Measurements from ENCODE around the gene DMBT1. TPM values are rescaled to one million over a fixed set of nuclear protein-coding genes. Genes with fewer than 3 reads are reported as not detected.

DMBT1 gene
- total RNA-seq, 2 experiments from 2014 or later: not detected

DNA sequence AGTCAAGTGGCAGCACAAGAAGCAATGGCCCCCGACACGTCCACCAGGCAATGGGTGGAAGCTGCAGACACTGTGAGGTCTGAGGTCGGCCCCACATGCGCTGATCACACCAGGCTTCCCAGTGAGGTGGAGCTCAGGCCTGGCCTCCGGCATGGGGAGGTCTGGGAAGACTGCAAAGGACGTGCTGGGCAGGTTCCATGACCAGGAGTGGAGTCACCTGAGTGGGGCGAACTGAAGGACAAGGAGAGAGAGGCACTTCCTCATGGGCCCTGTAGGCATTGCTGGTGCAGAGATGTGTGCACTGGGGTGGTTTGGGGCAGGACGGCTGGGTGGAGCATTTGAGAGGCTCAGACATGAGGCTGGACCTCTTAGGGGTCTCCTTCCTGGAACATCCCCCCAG, 103.9 kb downstream of the DMBT1 start:
- Histone ChIP-seq H3K4me3 (ENCODE audit: low read length) (no peak overlapping the region), H3K36me3 (ENCODE audit: insufficient read depth, low read length) (no peaks in the 10 kb centered on the region), H3K4me1 (ENCODE audit: insufficient read depth, low read length) (no peaks in the 10 kb centered on the region), H3K9me3 (ENCODE audit: control insufficient read depth in 1 of 2, insufficient read depth in 1 of 2, low read length in 2 of 2) (no peaks in the 10 kb centered on the region), H3K27me3 (ENCODE audit: control insufficient read depth in 1 of 2, insufficient read depth in 2 of 2, low read length in 2 of 2) (peaks cover 0 to 8% of the 10 kb centered on the region in 2 experiments), H3K27ac (ENCODE audit: low read depth in 1 of 2, low read length in 2 of 2) (no peak overlapping the region)
- POLR2A ChIA-PET: no interaction called here
- Mint-ChIP-seq H3K4me3 (no peak overlapping the region), H3K27me3 (peaks cover 44% of the 10 kb centered on the region), H3K36me3 (ENCODE audit: low read depth) (no peaks in the 10 kb centered on the region), H3K4me1 (ENCODE audit: low read depth) (no peaks in the 10 kb centered on the region), H3K9me3 (no peaks in the 10 kb centered on the region), H3K27ac (no peak overlapping the region)
- DNase-seq (no peak), ATAC-seq (ENCODE audit: poor library complexity) (no peak)
- intact Hi-C loops (cut with DNase I, micrococcal nuclease): no loop called here
- TF ChIP-seq CTCF (IDR thresholded peaks at IDR 0.05): no peak
- CTCF ChIA-PET: no interaction called here

GRCh38 chr10:122665329-122665860, 104.8 kb downstream of the DMBT1 start:
- intact Hi-C loops (cut with DNase I, micrococcal nuclease): no loop called here
- no peak overlapping the region for H3K4me3 Mint-ChIP-seq
- Histone ChIP-seq H3K36me3 (ENCODE audit: insufficient read depth, low read length) (no peaks in the 10 kb centered on the region), H3K4me3 (ENCODE audit: low read length) (no peak overlapping the region), H3K27ac (ENCODE audit: low read depth in 1 of 2, low read length in 2 of 2) (no peak overlapping the region), H3K4me1 (ENCODE audit: insufficient read depth, low read length) (no peaks in the 10 kb centered on the region), H3K9me3 (ENCODE audit: control insufficient read depth in 1 of 2, insufficient read depth in 1 of 2, low read length in 2 of 2) (no peaks in the 10 kb centered on the region), H3K27me3 (ENCODE audit: control insufficient read depth in 1 of 2, insufficient read depth in 2 of 2, low read length in 2 of 2) (peaks cover 0 to 8% of the 10 kb centered on the region in 2 experiments)
- no peaks in the 10 kb centered on the region for H3K9me3 Mint-ChIP-seq
- TF ChIP-seq CTCF (IDR thresholded peaks at IDR 0.05): no peak
- no peak overlapping the region for H3K27ac Mint-ChIP-seq
- CTCF ChIA-PET: no interaction called here
- POLR2A ChIA-PET: no interaction called here
- no peak for DNase-seq
- no peak for ATAC-seq (ENCODE audit: poor library complexity)
- no peaks in the 10 kb centered on the region for H3K36me3 Mint-ChIP-seq (ENCODE audit: low read depth)
- H3K27me3 Mint-ChIP-seq: peaks cover 50% of the 10 kb centered on the region
- no peaks in the 10 kb centered on the region for H3K4me1 Mint-ChIP-seq (ENCODE audit: low read depth)

DNA sequence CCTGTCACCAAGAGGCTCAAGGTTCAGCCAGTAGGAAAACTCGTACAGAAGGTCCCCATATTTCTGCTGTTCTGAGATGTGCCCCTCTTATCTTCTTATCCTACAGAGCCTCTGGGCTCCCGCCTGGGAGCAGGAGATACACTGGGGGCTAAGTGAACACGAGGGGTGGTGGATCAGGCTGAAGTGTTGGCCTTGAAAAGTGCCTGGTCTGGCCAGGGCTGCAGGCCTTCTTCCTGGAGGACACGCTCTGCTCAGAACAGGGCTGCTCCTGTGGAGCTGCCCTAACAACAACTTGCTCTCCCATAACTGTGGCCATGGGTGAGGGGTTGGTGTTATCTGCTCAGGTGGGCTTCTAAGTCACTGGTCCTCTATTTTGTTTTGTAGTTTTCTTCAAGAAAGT, 105.4 kb downstream of the DMBT1 start:
- Histone ChIP-seq H3K27me3 (ENCODE audit: control insufficient read depth in 1 of 2, insufficient read depth in 2 of 2, low read length in 2 of 2) (peaks cover 0 to 8% of the 10 kb centered on the region in 2 experiments), H3K9me3 (ENCODE audit: control insufficient read depth in 1 of 2, insufficient read depth in 1 of 2, low read length in 2 of 2) (no peaks in the 10 kb centered on the region), H3K36me3 (ENCODE audit: insufficient read depth, low read length) (no peaks in the 10 kb centered on the region), H3K27ac (ENCODE audit: low read depth in 1 of 2, low read length in 2 of 2) (no peak overlapping the region), H3K4me3 (ENCODE audit: low read length) (no peak overlapping the region), H3K4me1 (ENCODE audit: insufficient read depth, low read length) (no peaks in the 10 kb centered on the region)
- intact Hi-C loops (cut with DNase I, micrococcal nuclease): no loop called here
- Mint-ChIP-seq H3K36me3 (ENCODE audit: low read depth) (no peaks in the 10 kb centered on the region), H3K27me3 (peaks cover 55% of the 10 kb centered on the region), H3K4me1 (ENCODE audit: low read depth) (no peaks in the 10 kb centered on the region), H3K4me3 (no peak overlapping the region), H3K9me3 (no peaks in the 10 kb centered on the region), H3K27ac (no peak overlapping the region)
- ChIA-PET CTCF (no interaction called here), POLR2A (no interaction called here)
- no peak for TF ChIP-seq CTCF (IDR thresholded peaks at IDR 0.05)
- ATAC-seq (ENCODE audit: poor library complexity): no peak
- DNase-seq: no peak

All from CD4-positive, alpha-beta T cell (primary cell).